ENCODE data around the gene MAP3K19.

GRCh38 chr2:134924912-134925311 lies 122.3 kb downstream of the MAP3K19 start:
- TF ChIP-seq CTCF (IDR thresholded peaks at IDR 0.05) = no peak
- TF ChIP-seq KAT7 (CRISPR knock-in tag; IDR thresholded peaks at IDR 0.05; ENCODE audit: borderline replicate concordance) = no peak
- no peak for TF ChIP-seq ZBTB43 (CRISPR knock-in tag; IDR thresholded peaks at IDR 0.05)
- TF ChIP-seq NFYB (CRISPR knock-in tag; conservative IDR thresholded peaks at IDR 0.05; ENCODE audit: low read depth) = no peak
- no peak for TF ChIP-seq ATF2 (CRISPR knock-in tag; IDR thresholded peaks at IDR 0.05; ENCODE audit: borderline replicate concordance, low read depth)
- no peak for TF ChIP-seq FOXP1 (CRISPR knock-in tag; IDR thresholded peaks at IDR 0.05; ENCODE audit: borderline replicate concordance)
- no peak for TF ChIP-seq CDX4 (CRISPR knock-in tag; IDR thresholded peaks at IDR 0.05; ENCODE audit: borderline replicate concordance)
- no peak for TF ChIP-seq MAX (CRISPR knock-in tag; IDR thresholded peaks at IDR 0.05)
- no peak for TF ChIP-seq FOXJ3 (CRISPR knock-in tag; IDR thresholded peaks at IDR 0.05; ENCODE audit: borderline replicate concordance)
- no peak for TF ChIP-seq USF1 (CRISPR knock-in tag; IDR thresholded peaks at IDR 0.05)
- TF ChIP-seq FOXK1 (CRISPR knock-in tag; IDR thresholded peaks at IDR 0.05) = no peak
- no peak for TF ChIP-seq ETV6 (CRISPR knock-in tag; IDR thresholded peaks at IDR 0.05)
- TF ChIP-seq NR3C1 (CRISPR knock-in tag; conservative IDR thresholded peaks at IDR 0.05; ENCODE audit: low read depth) = no peak
- TF ChIP-seq TEAD1 (CRISPR knock-in tag; IDR thresholded peaks at IDR 0.05) = no peak

All from WTC11 (cell line).